ENCODE results near the gene FMO1.
"Not testable (repeated sequence)": the region's sequence is repeated elsewhere in the genome, so short reads cannot be mapped to it uniquely, and the experiment has no call there.

The FMO1 gene

DNA sequence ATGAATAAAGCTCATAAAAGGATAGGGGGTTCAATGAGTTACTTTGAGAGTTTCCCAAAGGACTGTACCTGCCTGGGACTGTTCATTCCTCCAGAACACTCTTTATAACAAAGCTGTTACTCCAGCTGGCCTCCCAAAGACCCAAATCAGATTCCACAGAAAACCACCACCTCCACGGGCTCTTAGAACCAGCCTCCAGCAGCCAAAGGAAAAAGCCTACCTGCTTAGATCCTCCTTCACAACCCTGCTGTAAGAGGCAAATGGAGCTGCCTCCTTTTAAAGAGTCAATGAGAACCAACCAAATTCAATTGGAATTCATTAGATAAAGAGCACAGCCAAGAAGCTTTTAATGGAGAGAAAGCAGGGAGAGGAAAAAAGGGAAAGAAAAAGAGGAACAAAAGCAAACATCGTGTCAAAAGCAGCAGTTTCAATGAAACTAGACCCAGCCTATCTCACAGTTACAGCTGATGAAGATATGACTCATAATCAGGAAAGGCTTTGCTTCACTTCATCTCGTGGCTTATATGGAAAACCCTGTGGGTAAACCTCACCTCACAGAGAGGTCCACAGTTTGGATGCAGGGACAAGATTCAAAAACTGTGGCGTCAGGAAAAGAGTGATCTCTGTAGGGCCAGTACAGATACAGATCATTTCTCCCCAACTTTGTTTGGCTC, 37.9 kb downstream of the FMO1 start:
- DNase-seq = peak; percentile 24 to 43

DNA sequence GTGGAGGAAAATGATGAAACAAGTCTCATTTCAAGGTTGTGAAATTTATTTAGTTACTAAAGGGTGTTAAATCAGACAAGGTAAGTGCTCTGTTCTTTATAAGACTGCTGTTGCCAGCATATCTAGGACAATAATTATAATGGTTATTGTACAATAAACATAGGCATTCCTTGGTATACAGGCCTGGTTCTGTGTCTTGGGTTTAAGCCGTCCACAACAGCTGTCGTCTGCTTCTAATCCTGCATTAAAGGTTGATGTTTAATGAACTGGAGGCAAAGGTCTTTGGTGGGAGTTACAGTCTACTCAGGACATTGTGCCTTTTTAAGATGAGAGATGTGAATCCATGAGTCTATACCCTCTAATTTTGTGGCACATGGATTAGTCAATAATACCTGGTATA, 42.3 kb downstream of the FMO1 start:
- no peak for DNase-seq

- DNase-seq = no peak
Observed at GRCh38 chr1:171292799-171293198, 44.5 kb downstream of the FMO1 start.

GRCh38 chr1:171295383-171295782, 47.1 kb downstream of the FMO1 start:
- DNase-seq = not testable (repeated sequence)

DNA sequence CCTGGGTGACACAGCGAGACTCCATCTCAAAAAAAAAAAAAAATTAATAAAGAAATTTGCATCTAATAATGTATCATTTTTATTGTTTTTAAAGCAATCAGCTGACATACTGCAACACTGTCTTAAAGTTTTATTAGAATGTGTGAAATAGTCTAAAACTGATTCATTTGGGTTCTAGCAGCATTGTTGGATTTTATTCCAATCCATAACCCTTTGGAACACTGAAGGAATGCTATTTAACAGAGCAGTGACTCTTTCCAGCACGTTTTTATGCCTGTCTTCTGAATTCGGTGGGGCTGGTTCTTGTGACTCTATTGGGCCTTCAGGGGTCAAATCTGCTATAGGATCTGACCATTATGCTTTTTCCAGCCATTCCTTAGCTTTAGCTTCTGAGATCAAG, 47.5 kb downstream of the FMO1 start:
- no peak for DNase-seq

- no peak for DNase-seq
Observed at GRCh38 chr1:171296897-171297296, 48.6 kb downstream of the FMO1 start.

GRCh38 chr1:171298696-171299095, 50.4 kb downstream of the FMO1 start:
- DNase-seq = no peak

DNA sequence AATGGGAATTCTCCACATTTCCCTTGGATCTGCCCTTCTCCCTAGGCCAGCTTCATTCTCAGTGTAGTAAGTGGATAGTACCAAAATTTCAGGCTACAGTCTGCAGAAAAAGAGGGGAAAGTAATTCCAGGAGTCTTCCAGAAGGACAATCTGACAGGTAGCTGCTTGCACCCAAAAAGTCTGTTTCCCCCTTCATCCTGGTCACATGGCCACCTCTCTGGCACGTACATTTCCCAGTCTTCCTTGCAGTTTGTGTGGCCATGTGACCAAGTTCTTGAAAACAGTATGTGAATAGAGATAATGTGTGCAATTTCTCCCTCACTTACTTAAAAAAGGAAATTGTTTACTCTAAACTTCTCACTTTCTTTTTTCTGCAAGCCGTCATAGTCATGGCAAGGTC, 51.0 kb downstream of the FMO1 start:
- DNase-seq = no peak

DNA sequence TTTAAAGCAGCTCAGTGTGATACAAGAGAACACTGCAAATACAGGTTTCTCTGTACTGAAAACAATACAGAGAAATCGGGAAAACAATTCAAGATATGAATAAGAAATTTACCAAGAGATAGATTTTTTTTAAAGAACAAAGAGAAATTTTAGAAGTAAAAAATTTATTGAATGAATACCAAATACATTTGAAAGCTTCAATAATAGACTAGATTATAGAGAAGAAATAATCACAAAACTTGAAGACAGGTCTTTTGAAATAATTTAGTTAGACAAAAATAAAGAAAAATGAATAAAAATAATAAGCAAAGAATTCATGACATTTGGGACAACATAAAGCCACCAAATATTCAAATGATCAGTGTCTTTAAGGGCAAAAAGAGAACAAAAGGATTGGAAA, 52.1 kb downstream of the FMO1 start:
- no peak for DNase-seq

- DNase-seq = peak; percentile 26 to 53
Observed at GRCh38 chr1:171310661-171311087, 62.4 kb downstream of the FMO1 start.

- no peak for DNase-seq
Observed at GRCh38 chr1:171311771-171312558, 63.7 kb downstream of the FMO1 start.

DNA sequence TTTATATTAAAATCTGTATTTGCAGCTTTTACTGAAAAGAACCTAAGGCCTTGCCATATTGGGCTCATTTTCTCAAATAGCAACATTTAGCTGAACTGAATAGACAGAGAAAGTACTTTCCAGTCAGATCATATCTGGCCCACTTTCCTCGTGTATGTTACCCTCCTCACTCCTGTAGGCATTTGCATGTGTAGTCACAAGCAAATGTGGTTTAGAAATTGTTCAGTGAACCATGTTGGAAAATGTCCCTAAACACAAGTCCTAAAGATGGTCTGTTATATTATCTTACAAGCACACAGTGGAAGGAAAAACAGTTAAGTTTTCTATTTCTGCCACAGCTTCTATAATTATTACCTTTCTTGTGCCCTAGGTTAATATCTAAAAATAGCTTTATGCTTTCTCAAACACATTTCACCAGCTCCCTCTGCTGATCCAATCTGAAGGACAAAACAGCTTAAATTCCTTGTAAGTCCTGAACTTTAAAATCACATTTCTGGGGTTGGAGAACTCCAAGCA, 65.1 kb downstream of the FMO1 start:
- DNase-seq = no peak

DNA sequence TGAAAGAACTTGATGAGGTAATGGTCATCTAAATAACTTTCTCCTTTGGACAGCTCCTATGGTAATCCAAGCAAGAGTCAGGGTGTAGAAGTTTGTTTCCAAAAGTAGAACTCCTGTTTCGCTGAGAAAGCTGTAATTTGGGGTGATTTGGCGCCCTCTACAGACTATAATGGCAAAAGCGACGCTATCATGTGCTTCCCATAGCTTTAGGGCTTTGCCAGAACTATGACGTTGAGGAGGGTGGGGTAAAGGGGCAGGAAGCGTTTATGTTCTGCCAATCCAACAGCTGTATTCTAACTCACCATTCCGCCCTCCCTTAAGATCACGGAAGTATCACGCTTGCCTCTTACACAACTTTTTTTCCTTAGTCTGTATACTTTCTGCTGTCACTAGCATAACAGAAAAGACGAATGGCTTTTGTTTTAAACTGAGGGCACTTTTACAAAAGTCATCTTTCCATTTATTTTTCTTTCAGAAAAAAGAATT, 65.6 kb downstream of the FMO1 start, which contains the start of gene FMO4:
TSS of gene FMO4 (plus strand) at position 349 of the 486 bp plus-strand sequence. CDS start 5,643 bp downstream, outside the sequence.
- DNase-seq = peak; percentile 98 to 99

DNA sequence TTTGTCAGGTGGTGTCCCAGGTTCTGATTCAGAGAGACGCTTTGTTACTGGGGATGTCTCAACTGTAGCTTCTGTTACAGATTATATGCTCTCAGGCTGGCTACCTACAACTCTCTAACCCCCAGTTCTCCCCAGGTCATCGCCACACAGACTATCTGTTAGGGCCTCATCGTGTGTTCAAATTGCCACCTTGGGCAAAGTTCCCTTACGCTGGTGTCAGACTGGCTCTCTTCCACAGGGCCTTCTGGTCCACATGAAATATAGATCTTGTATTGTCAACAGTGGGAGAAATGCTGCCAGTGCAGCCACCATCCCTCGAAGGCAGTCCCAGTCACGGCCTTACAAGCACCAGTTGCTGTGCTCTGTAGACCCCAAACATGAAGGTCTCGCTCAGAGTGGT, 81.0 kb downstream of the FMO1 start:
- DNase-seq = no peak

GRCh38 chr1:171334024-171334640, 85.8 kb downstream of the FMO1 start:
- DNase-seq = no peak
